EH (cell line): ENCODE results near the gene MEA1.
"Not testable (repeated sequence)": the region's sequence is repeated elsewhere in the genome, so short reads cannot be mapped to it uniquely, and the experiment has no call there.

ENCODE experiments used
- DNase-seq: peaks from one replicate; pipeline ENCODE4 v3.0.0-alpha.2; 2015; ENCODE audit warnings: low read depth

The MEA1 gene

GRCh38 chr6:43013843-43014433 lies at the start of gene MEA1, which contains the start of gene KLHDC3:
Gene MEA1, minus strand, starts transcription at chr6:43013946. Its CDS starts 133 bp downstream, at chr6:43013813.
Gene KLHDC3, plus strand, starts transcription at chr6:43014249. Its CDS starts 2,944 bp downstream, at chr6:43017193.
- peak; percentile 100 for DNase-seq

GRCh38 chr6:43062818-43063217 lies 49.1 kb upstream of the MEA1 start:
- DNase-seq = no peak

GRCh38 chr6:43061861-43062260 lies 48.1 kb upstream of the MEA1 start:
- peak; percentile 54 for DNase-seq

GRCh38 chr6:43060755-43061633 lies 47.2 kb upstream of the MEA1 start:
- no peak for DNase-seq

- no peak for DNase-seq
Measured at GRCh38 chr6:43060034-43060754, 46.4 kb upstream of the MEA1 start.

GRCh38 chr6:43059168-43060033 lies 45.7 kb upstream of the MEA1 start, which contains the start of the genes KLC4 and MRPL2:
Gene KLC4, plus strand, starts transcription at chr6:43059631. Its CDS starts 1,705 bp downstream, at chr6:43061336.
Gene MRPL2, minus strand, starts transcription at chr6:43059434. Its CDS starts 53 bp downstream, at chr6:43059381.
- peak; percentile 99 for DNase-seq

GRCh38 chr6:43058531-43058930 lies 44.8 kb upstream of the MEA1 start:
- DNase-seq = no peak

GRCh38 chr6:43055966-43056365 lies 42.2 kb upstream of the MEA1 start:
- DNase-seq = no peak

GRCh38 chr6:43054206-43054943 lies 40.6 kb upstream of the MEA1 start:
- no peak for DNase-seq

- DNase-seq = peak; percentile 98
Measured at GRCh38 chr6:43053545-43054205, 39.9 kb upstream of the MEA1 start, which contains the start of gene CUL7. Gene CUL7, minus strand, starts transcription at chr6:43053851. Its CDS starts 1,063 bp downstream, at chr6:43052788.

GRCh38 chr6:43052842-43053544 lies 39.2 kb upstream of the MEA1 start:
- peak; percentile 45 for DNase-seq

- DNase-seq = no peak
Measured at GRCh38 chr6:43052225-43052841, 38.6 kb upstream of the MEA1 start.

GRCh38 chr6:43050981-43051380 lies 37.2 kb upstream of the MEA1 start:
- no peak for DNase-seq

GRCh38 chr6:43047998-43048397 lies 34.3 kb upstream of the MEA1 start:
- DNase-seq = no peak

GRCh38 chr6:43045371-43045930 lies 31.7 kb upstream of the MEA1 start:
- no peak for DNase-seq

- no peak for DNase-seq
Measured at GRCh38 chr6:43043310-43043709, 29.6 kb upstream of the MEA1 start.

- DNase-seq = not testable (repeated sequence)
Measured at GRCh38 chr6:43041475-43041874, 27.7 kb upstream of the MEA1 start.

GRCh38 chr6:43040542-43041257 lies 27.0 kb upstream of the MEA1 start:
- no peak for DNase-seq
